Progenitor cell of endocrine pancreas (in vitro differentiated cells): ENCODE data around the gene SLC39A12. TPM values are rescaled to one million over a fixed set of nuclear protein-coding genes. Genes with fewer than 3 reads are reported as not detected.

Experiments
- DNase-seq: peaks from one replicate; pipeline ENCODE4 v3.0.0; 2021; ENCODE audit warnings: low spot score; ENCODE audit not compliant: unreplicated experiment
- H3K27ac Mint-ChIP-seq: 2 replicates; pipeline ENCODE4 v1.8.0; 2021; ENCODE audit warnings: mild to moderate bottlenecking, moderate library complexity, mixed read lengths
- H3K27me3 Mint-ChIP-seq: 2 replicates; pipeline ENCODE4 v1.8.0; 2021; ENCODE audit warnings: mixed read lengths
- H3K36me3 Mint-ChIP-seq: 2 replicates; pipeline ENCODE4 v1.8.0; 2022; ENCODE audit warnings: mixed read lengths; ENCODE audit not compliant: insufficient read depth
- H3K4me1 Mint-ChIP-seq: 2 replicates; pipeline ENCODE4 v1.8.0; 2021; ENCODE audit warnings: low read depth, mixed read lengths
- H3K4me3 Mint-ChIP-seq: 2 replicates; pipeline ENCODE4 v1.8.0; 2021; ENCODE audit warnings: low read depth, mild to moderate bottlenecking, moderate library complexity, mixed read lengths
- H3K9me3 Mint-ChIP-seq: 2 replicates; pipeline ENCODE4 v1.8.0; 2021; ENCODE audit warnings: low read depth, mixed read lengths
- CTCF ChIP-seq: fragments of 200-600 bp; sonication (generic); IDR thresholded peaks from one replicate; pipeline ENCODE4 v1.5.0; 2021; ENCODE audit warnings: antibody characterized with exemption, mild to moderate bottlenecking; ENCODE audit not compliant: unreplicated experiment
- total RNA-seq: library from RNA; stranded (reverse); gene quantifications from 2 replicates; pipeline ENCODE4 v1.2.1, GENCODE V29; 2021

SLC39A12 gene
- total RNA-seq, 1 donor from 2014 or later = not detected

- peaks cover 4% of the 10 kb centered on the region for H3K9me3 Mint-ChIP-seq
- H3K27ac Mint-ChIP-seq = no peak overlapping the region
- H3K36me3 Mint-ChIP-seq = no peaks in the 10 kb centered on the region
- no peak for TF ChIP-seq CTCF
- H3K4me3 Mint-ChIP-seq = no peak overlapping the region
- H3K27me3 Mint-ChIP-seq = peaks cover 3% of the 10 kb centered on the region
- no peaks in the 10 kb centered on the region for H3K4me1 Mint-ChIP-seq
- no peak for DNase-seq
Measured at GRCh38 chr10:17963431-17963830, 11.7 kb downstream of the SLC39A12 start.

GRCh38 chr10:17965649-17966235, 14.0 kb downstream of the SLC39A12 start:
- H3K4me1 Mint-ChIP-seq = no peaks in the 10 kb centered on the region
- peaks cover 3% of the 10 kb centered on the region for H3K27me3 Mint-ChIP-seq
- H3K4me3 Mint-ChIP-seq = no peak overlapping the region
- peaks cover 17% of the 10 kb centered on the region for H3K9me3 Mint-ChIP-seq
- DNase-seq = no peak
- no peak for TF ChIP-seq CTCF
- no peak overlapping the region for H3K27ac Mint-ChIP-seq
- H3K36me3 Mint-ChIP-seq = no peaks in the 10 kb centered on the region

DNA sequence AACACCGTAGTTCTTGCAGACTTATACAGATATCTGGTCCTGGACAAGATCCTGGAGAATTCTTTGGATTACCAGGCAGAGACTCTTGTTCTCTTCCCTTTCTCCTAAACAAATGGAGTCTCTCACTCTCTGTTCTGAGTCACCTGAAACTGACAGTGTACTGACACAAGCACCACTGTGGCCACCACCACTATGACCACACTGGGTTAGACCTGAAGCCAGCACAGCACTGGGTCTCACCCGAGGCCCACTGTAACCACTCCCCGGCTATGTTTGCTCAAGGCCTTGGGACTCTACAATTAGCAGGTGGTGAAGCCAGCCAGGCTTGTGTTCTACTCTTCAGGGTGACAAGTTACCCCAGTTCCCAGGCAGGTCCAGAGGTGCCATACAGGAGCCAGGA, 22.8 kb downstream of the SLC39A12 start:
- no peak for TF ChIP-seq CTCF
- H3K4me1 Mint-ChIP-seq = no peaks in the 10 kb centered on the region
- H3K9me3 Mint-ChIP-seq = peaks cover 15% of the 10 kb centered on the region
- H3K4me3 Mint-ChIP-seq = no peak overlapping the region
- no peaks in the 10 kb centered on the region for H3K36me3 Mint-ChIP-seq
- no peaks in the 10 kb centered on the region for H3K27me3 Mint-ChIP-seq
- H3K27ac Mint-ChIP-seq = no peak overlapping the region
- DNase-seq = no peak

DNA sequence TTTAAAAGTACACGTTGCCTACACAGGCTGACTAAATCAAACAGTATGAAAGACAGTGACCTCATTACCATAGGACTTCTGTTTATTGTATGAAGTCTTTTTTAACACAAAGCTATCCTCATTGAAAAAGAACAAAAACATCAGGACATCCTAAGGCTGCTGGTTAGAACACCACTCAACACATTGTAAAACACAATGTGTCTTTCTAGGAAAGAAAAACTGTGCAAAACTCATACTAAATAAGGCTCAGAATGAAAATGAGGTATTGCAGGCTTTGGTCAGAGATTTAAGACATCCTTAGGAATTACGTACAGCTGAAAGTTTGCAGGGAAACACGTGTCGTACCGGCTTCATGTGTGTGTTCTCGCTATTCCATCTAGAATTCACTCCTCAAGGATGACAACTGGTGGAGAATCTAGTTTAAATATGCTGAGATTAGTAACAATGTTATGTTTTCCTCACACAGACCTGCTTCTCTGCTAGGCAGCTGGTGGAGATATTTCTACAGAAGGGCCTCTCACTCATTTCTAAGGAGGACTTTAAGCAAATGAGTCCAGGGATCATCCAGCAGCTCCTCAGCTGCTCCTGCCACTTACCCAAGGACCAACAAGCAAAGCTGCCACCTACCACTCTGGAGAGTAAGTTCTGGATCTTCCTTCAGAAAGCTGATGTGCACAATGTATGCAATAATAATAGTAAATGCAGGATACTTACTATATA, 29.3 kb downstream of the SLC39A12 start:
- Mint-ChIP-seq H3K27ac (no peak overlapping the region), H3K36me3 (no peaks in the 10 kb centered on the region), H3K4me3 (no peak overlapping the region)

More for the DNA sequence above, 29.3 kb downstream of the SLC39A12 start:
- H3K27me3 Mint-ChIP-seq = no peaks in the 10 kb centered on the region
- H3K4me1 Mint-ChIP-seq = peaks cover 2% of the 10 kb centered on the region
- TF ChIP-seq CTCF = no peak
- no peaks in the 10 kb centered on the region for H3K9me3 Mint-ChIP-seq
- DNase-seq = no peak
